Smooth muscle cell (in vitro differentiated cells): ENCODE measurements around the gene GALNT17. TPM values are rescaled to one million over a fixed set of nuclear protein-coding genes. Genes with fewer than 3 reads are reported as not detected.

Experiments used
- DNase-seq: peaks from one replicate; lab custom pipeline; 2025; ENCODE audit not compliant: unreplicated experiment; lab: John Stamatoyannopoulos, UW
- H2AFZ ChIP-seq: fragments of 200-600 bp; sonication (generic); 2 replicates; pipeline ENCODE4 v1.6.0; 2016; ENCODE audit warnings: antibody characterized with exemption, low read depth, mild to moderate bottlenecking
- H3F3A ChIP-seq: fragments of 200-600 bp; sonication (generic); 2 replicates; pipeline ENCODE4 v1.6.0; 2017; ENCODE audit warnings: antibody characterized with exemption, low read depth
- H3K27ac ChIP-seq: fragments of 200-600 bp; sonication (generic); 2 replicates; pipeline ENCODE4 v1.5.1; 2016; ENCODE audit warnings: low read depth, mild to moderate bottlenecking
- H3K27me3 ChIP-seq: fragments of 200-600 bp; sonication (generic); 2 replicates; pipeline ENCODE4 v1.6.1; 2016; ENCODE audit warnings: low read depth, mild to moderate bottlenecking
- H3K36me3 ChIP-seq: fragments of 200-600 bp; sonication (generic); 2 replicates; pipeline ENCODE4 v1.5.1; 2016; ENCODE audit warnings: low read depth
- H3K4me1 ChIP-seq: fragments of 200-600 bp; sonication (generic); 2 replicates; pipeline ENCODE4 v1.5.1; 2016; ENCODE audit warnings: low read depth
- H3K4me2 ChIP-seq: fragments of 200-600 bp; sonication (generic); 2 replicates; pipeline ENCODE4 v1.6.0; 2016; ENCODE audit warnings: mild to moderate bottlenecking
- H3K4me3 ChIP-seq: fragments of 200-600 bp; sonication (generic); 2 replicates; pipeline ENCODE4 v1.5.1; 2016; ENCODE audit warnings: mild to moderate bottlenecking
- H3K79me2 ChIP-seq: fragments of 200-600 bp; sonication (generic); 2 replicates; pipeline ENCODE4 v1.6.0; 2016; ENCODE audit warnings: low read depth, mild to moderate bottlenecking
- H3K9ac ChIP-seq: fragments of 200-600 bp; sonication (generic); 2 replicates; pipeline ENCODE4 v1.6.0; 2016; ENCODE audit warnings: low read depth
- H3K9me3 ChIP-seq: fragments of 200-600 bp; sonication (generic); replicated peaks from 2 replicates; pipeline ENCODE4 v1.5.1; 2016; ENCODE audit warnings: low read depth
- H4K20me1 ChIP-seq: fragments of 200-600 bp; sonication (generic); 2 replicates; pipeline ENCODE4 v1.6.0; 2016; ENCODE audit warnings: low read depth
- WGBS: methylation state at CpG from one replicate; pipeline ENCODE4 v1.1.7; 2016; ENCODE audit warnings: low lambda C conversion rate; 5-methylcytosine and 5-hydroxymethylcytosine counted together
- polyA plus RNA-seq: library from polyadenylated mRNA; unstranded; fragments of >200 nt; fragmentation: Nextera tagmentation; extraction: Ambion mirVana; gene quantifications from 2 replicates; pipeline ENCODE4 v1.2.1, GENCODE V29; 2016
- total RNA-seq: library from RNA; depleted of rRNA; stranded (reverse); fragments of >200 nt; gene quantifications from 2 replicates; pipeline ENCODE4 v1.2.3, GENCODE V29; 2014
- TF ChIP-seq, protein P1 (sequence below): fragments of 200-600 bp; sonication (generic); IDR thresholded peaks from 2 replicates; pipeline ENCODE4 v1.5.1; 2017; ENCODE audit warnings: borderline replicate concordance, mild to moderate bottlenecking, antibody characterized with exemption; ENCODE audit not compliant: insufficient read depth, poor library complexity, severe bottlenecking

GALNT17 gene
- total and polyA plus RNA-seq, 2 experiments from 2014 or later: 0.38 to 0.45 TPM

DNA sequence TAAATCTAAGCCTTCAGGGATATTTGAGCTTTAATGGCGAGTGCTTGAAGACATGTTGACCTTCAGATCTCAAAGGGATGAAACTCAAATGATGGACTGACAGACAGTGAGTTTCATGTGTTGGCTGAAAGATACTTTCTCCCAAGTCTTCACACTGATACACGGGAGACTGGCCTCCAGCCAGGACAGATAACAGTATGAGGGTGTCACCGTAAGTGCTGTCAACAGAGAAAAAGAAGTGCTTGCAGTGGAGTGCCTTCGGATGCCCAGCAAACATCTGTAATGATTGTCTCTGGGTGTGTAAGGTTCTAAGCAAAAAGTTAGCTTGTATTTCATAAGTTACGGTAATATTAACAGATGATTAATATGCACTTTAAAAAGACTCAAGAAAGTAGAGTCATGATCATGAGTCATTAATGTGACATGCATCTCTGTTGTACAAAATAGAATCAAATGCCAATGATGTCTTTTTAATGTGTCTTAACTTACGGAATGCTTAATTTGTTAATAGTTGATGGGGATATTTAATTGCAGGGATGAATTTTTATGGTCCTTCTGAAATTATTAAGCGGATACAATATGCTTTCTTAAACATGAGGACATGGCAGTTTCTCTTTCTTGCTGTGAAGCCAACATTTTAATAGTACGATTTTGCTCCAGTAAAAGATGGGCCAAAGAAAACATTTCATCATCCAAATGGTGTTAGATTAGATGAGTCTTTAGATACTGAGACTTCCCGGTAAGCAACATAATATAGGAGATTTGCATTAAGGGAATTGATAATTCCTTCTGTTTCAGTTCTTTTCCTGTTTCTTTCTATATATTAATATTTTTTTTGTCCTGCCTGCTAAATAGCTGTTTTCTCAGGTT is 292.5 kb downstream of the GALNT17 start:
- DNase-seq: no peak
- Histone ChIP-seq H3K4me3 (no peak overlapping the region), H3K9me3 (no peaks in the 10 kb centered on the region), H3K36me3 (no peaks in the 10 kb centered on the region), H3K4me2 (no peak overlapping the region), H3K27ac (no peak overlapping the region), H4K20me1 (no peaks in the 10 kb centered on the region), H3F3A (no peaks in the 10 kb centered on the region), H3K79me2 (no peaks in the 10 kb centered on the region), H2AFZ (no peak overlapping the region), H3K9ac (no peak overlapping the region), H3K27me3 (no peaks in the 10 kb centered on the region), H3K4me1 (no peaks in the 10 kb centered on the region)
- 77% methylated on average over 9 of the region's 9 CpGs for WGBS
- TF ChIP-seq, protein P1, sequence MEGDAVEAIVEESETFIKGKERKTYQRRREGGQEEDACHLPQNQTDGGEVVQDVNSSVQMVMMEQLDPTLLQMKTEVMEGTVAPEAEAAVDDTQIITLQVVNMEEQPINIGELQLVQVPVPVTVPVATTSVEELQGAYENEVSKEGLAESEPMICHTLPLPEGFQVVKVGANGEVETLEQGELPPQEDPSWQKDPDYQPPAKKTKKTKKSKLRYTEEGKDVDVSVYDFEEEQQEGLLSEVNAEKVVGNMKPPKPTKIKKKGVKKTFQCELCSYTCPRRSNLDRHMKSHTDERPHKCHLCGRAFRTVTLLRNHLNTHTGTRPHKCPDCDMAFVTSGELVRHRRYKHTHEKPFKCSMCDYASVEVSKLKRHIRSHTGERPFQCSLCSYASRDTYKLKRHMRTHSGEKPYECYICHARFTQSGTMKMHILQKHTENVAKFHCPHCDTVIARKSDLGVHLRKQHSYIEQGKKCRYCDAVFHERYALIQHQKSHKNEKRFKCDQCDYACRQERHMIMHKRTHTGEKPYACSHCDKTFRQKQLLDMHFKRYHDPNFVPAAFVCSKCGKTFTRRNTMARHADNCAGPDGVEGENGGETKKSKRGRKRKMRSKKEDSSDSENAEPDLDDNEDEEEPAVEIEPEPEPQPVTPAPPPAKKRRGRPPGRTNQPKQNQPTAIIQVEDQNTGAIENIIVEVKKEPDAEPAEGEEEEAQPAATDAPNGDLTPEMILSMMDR: no peak

DNA sequence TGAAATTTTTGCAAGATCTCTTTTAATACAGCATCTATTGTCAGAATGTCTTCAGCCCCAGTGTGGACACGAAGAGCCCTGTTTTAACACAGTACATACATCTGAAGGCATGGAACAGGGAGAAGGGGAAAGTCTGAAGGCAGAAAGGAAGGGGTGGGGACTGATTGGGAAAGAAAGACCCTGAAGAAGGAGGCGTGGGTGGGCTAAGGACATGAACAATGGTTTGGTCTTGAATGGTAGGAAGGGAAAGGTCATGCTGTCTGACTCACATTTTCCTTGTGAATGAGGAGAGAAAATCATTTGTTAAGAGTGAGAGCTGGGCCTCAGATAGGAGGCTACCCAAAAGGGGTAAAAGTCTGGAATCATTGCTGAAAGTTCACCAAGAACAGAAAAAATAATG is 297.1 kb downstream of the GALNT17 start:
- H3F3A ChIP-seq: no peaks in the 10 kb centered on the region
- no peak overlapping the region for H3K4me3 ChIP-seq
- no peaks in the 10 kb centered on the region for H4K20me1 ChIP-seq
- H3K36me3 ChIP-seq: no peaks in the 10 kb centered on the region
- H3K79me2 ChIP-seq: no peaks in the 10 kb centered on the region
- H3K27ac ChIP-seq: no peak overlapping the region
- no peaks in the 10 kb centered on the region for H3K27me3 ChIP-seq
- no peaks in the 10 kb centered on the region for H3K9me3 ChIP-seq
- TF ChIP-seq, protein P1: no peak
- no peak overlapping the region for H3K4me2 ChIP-seq
- no peak overlapping the region for H2AFZ ChIP-seq
- DNase-seq: no peak
- H3K9ac ChIP-seq: no peak overlapping the region
- H3K4me1 ChIP-seq: no peaks in the 10 kb centered on the region
- 92% methylated on average over 2 of the region's 2 CpGs for WGBS

DNA sequence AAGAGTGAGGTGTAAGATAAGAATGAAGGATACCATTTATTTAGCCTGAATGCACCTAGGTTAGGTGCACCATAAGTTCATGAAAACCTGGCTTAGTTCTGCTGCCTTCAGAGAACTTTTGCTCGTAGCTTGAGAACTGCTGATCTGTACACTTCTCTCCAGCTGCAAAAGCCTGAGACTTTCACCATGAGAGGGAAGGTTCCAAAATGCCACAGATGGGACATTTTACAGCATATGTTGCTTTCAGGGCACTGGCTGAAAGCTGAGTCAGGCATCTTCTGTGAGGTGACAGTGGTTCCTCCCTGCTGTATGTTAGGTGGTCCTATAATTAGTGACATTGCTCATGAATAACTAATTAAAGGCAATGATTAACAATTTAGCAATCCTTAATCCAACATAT is 298.3 kb downstream of the GALNT17 start:
- Histone ChIP-seq H3K4me1 (no peaks in the 10 kb centered on the region), H3K9ac (no peak overlapping the region), H3K79me2 (no peaks in the 10 kb centered on the region), H3K9me3 (no peaks in the 10 kb centered on the region), H3K27ac (no peak overlapping the region), H3K4me3 (no peak overlapping the region), H2AFZ (no peak overlapping the region), H3K36me3 (no peaks in the 10 kb centered on the region), H3K27me3 (no peaks in the 10 kb centered on the region), H4K20me1 (no peaks in the 10 kb centered on the region), H3F3A (no peaks in the 10 kb centered on the region), H3K4me2 (no peak overlapping the region)
- 75% methylated on average over 1 of the region's 1 CpG for WGBS
- TF ChIP-seq, protein P1: no peak
- DNase-seq: no peak

DNA sequence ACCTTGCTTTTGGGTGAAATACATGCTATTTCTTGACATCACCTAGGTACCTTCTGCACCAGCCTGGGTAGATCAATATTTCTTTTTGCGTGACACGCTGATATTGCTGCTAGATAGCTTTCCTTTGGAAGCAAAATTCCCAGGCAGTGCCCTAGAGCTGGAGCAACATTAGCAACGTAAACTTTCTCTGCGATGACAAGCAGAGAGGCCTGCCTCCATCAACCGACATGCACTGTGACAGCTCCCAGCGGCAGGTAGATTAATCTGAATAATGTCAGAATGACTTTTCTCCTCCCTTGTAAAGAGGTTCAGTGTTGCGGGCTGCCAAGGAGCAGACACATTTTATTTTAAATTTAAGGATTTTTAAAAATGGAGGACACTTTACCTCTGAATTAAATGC is 307.4 kb downstream of the GALNT17 start:
- Histone ChIP-seq H3K4me1 (peaks cover 5% of the 10 kb centered on the region), H3K4me3 (no peak overlapping the region), H3K79me2 (no peaks in the 10 kb centered on the region), H3K36me3 (no peaks in the 10 kb centered on the region), H3K9me3 (no peaks in the 10 kb centered on the region), H4K20me1 (no peaks in the 10 kb centered on the region), H3K4me2 (no peak overlapping the region), H3K27ac (no peak overlapping the region), H3K9ac (no peak overlapping the region), H2AFZ (no peak overlapping the region), H3K27me3 (no peaks in the 10 kb centered on the region), H3F3A (no peaks in the 10 kb centered on the region)
- TF ChIP-seq, protein P1: no peak
- 94% methylated on average over 7 of the region's 7 CpGs for WGBS
- no peak for DNase-seq
